Esophagus squamous epithelium (tissue), 4 donors: ENCODE measurements around the gene PLEKHG1.

Experiments
- CTCF ChIP-seq, 6 experiments: fragments of 450-650 bp in 4 of 6; fragments of 200-600 bp in 2 of 6; sonication (generic) in 2 of 6; IDR thresholded peaks; one replicate each; pipeline ENCODE4 v1.5.1; 2016 to 2019; ENCODE audit warnings: antibody characterized with exemption in 6 of 6, mild to moderate bottlenecking in 4 of 6, moderate library complexity in 4 of 6
- POLR2A ChIP-seq, 4 donors: fragments of 450-650 bp; IDR thresholded peaks; one replicate each; pipeline ENCODE4 v1.6.1; 2017; ENCODE audit warnings: antibody characterized with exemption in 4 of 4, mild to moderate bottlenecking in 4 of 4, moderate library complexity in 3 of 4

- no peak for TF ChIP-seq CTCF (IDR thresholded peaks at IDR 0.05)
- no peak for TF ChIP-seq POLR2A (IDR thresholded peaks at IDR 0.05)
Observed at GRCh38 chr6:150617062-150617461, 17.4 kb downstream of the PLEKHG1 start.
